PC-9 (cell line): ENCODE measurements around the gene SLAMF1. TPM values are rescaled to one million over a fixed set of nuclear protein-coding genes. Genes with fewer than 3 reads are reported as not detected.

ENCODE experiments used
- BruUV-seq: library from RNA; stranded (reverse); fragments of 400-500 nt; replicated peaks from 2 replicates; lab custom pipeline; 2021; lab: Mats Ljungman, UMichigan
- CTCF ChIA-PET: fragments of 300-600 bp; sonication (Branson Sonifier 250); formaldehyde crosslinking; loops from one replicate; lab custom pipeline; 2022; ENCODE audit warnings: antibody characterized with exemption; lab: Charles Lee
- POLR2A ChIA-PET: fragments of 300-600 bp; sonication (Branson Sonifier 250); formaldehyde crosslinking; loops from one replicate; lab custom pipeline; 2022; ENCODE audit warnings: antibody characterized with exemption; ENCODE audit not compliant: unreplicated experiment; lab: Charles Lee
- DNase-seq, 2 experiments: peaks; one replicate each; pipeline versions ENCODE4 v3.0.0 to v3.0.0-alpha.2; 2015 to 2022; ENCODE audit warnings: mixed read lengths in 1 of 2
- H2AFZ ChIP-seq: fragments of 200-600 bp; sonication (generic); 2 replicates; pipeline ENCODE4 v1.8.1; 2017; ENCODE audit warnings: antibody characterized with exemption
- H3F3A ChIP-seq: fragments of 200-600 bp; sonication (generic); 2 replicates; pipeline ENCODE4 v1.8.1; 2017; ENCODE audit warnings: antibody characterized with exemption, mild to moderate bottlenecking, low read depth; ENCODE audit not compliant: insufficient read depth
- H3K27ac ChIP-seq: fragments of 200-600 bp; sonication (generic); 2 replicates; pipeline ENCODE4 v1.6.1; 2016; ENCODE audit warnings: mixed run types
- H3K27me3 ChIP-seq: fragments of 200-600 bp; sonication (generic); 2 replicates; pipeline ENCODE4 v1.6.1; 2016; ENCODE audit warnings: low read depth, mixed run types; ENCODE audit not compliant: insufficient read depth
- H3K36me3 ChIP-seq: fragments of 200-600 bp; sonication (generic); 2 replicates; pipeline ENCODE4 v1.6.1; 2016; ENCODE audit warnings: low read depth, mixed run types
- H3K4me1 ChIP-seq: fragments of 200-600 bp; sonication (generic); replicated peaks from 2 replicates; pipeline ENCODE4 v1.6.1; 2016; ENCODE audit warnings: mixed run types; ENCODE audit not compliant: insufficient read depth
- H3K4me2 ChIP-seq: fragments of 200-600 bp; sonication (generic); 2 replicates; pipeline ENCODE4 v1.6.1; 2017; ENCODE audit warnings: mixed run types
- H3K4me3 ChIP-seq: fragments of 200-600 bp; sonication (generic); 2 replicates; pipeline ENCODE4 v1.6.1; 2016; ENCODE audit warnings: mixed run types
- H3K79me2 ChIP-seq: fragments of 200-600 bp; sonication (generic); 2 replicates; pipeline ENCODE4 v1.6.1; 2017; ENCODE audit warnings: low read depth, mixed run types
- H3K9me2 ChIP-seq: fragments of 200-600 bp; sonication (generic); 2 replicates; pipeline ENCODE4 v1.8.1; 2017; ENCODE audit warnings: mild to moderate bottlenecking; ENCODE audit not compliant: insufficient read depth
- H3K9me3 ChIP-seq: fragments of 200-600 bp; sonication (generic); 2 replicates; pipeline ENCODE4 v1.8.1; 2016; ENCODE audit warnings: low read depth; ENCODE audit not compliant: insufficient read depth
- H4K20me1 ChIP-seq: fragments of 200-600 bp; sonication (generic); 2 replicates; pipeline ENCODE4 v1.8.1; 2017; ENCODE audit not compliant: insufficient read depth
- CTCF ChIP-seq: fragments of 200-600 bp; sonication (generic); conservative IDR thresholded peaks from 2 replicates; pipeline ENCODE4 v1.6.1; 2017; ENCODE audit warnings: mixed run types, antibody characterized with exemption, mild to moderate bottlenecking, moderate library complexity
- EZH2 ChIP-seq: fragments of 200-600 bp; sonication (generic); IDR thresholded peaks from 2 replicates; pipeline ENCODE4 v1.8.0; 2017; ENCODE audit warnings: antibody characterized with exemption, low read depth
- intact Hi-C: fragments of 100-400 bp; cut with micrococcal nuclease; formaldehyde crosslinking; loops from one replicate; pipeline ENCODE4 v1.10.0; 2022; ENCODE audit not compliant: unreplicated experiment
- total RNA-seq: library from RNA; stranded (reverse); gene quantifications from 2 replicates; pipeline ENCODE4 v1.2.3, GENCODE V29; 2021

Gene SLAMF1
- total RNA-seq, 1 experiment from 2014 or later = not detected

- DNase-seq = no peak
- Histone ChIP-seq H3K36me3 (no peaks in the 10 kb centered on the region), H3K4me2 (no peak overlapping the region), H3K79me2 (no peaks in the 10 kb centered on the region), H2AFZ (no peak overlapping the region), H3K27me3 (peaks cover 52% of the 10 kb centered on the region), H3F3A (no peaks in the 10 kb centered on the region), H3K4me3 (no peak overlapping the region), H3K9me2 (no peaks in the 10 kb centered on the region), H3K27ac (no peak overlapping the region), H3K9me3 (no peaks in the 10 kb centered on the region), H3K4me1 (no peaks in the 10 kb centered on the region), H4K20me1 (no peaks in the 10 kb centered on the region)
- CTCF ChIA-PET = no interaction called here
- POLR2A ChIA-PET = no interaction called here
- TF ChIP-seq CTCF (no peak), EZH2 (no peak)
- intact Hi-C loops = no loop called here
- BruUV-seq = no TSS peak
Observed at GRCh38 chr1:160610569-160611242, 36.1 kb downstream of the SLAMF1 start.

GRCh38 chr1:160608941-160609340 is 37.9 kb downstream of the SLAMF1 start:
- Histone ChIP-seq H4K20me1 (no peaks in the 10 kb centered on the region), H3K36me3 (no peaks in the 10 kb centered on the region), H3K9me2 (no peaks in the 10 kb centered on the region), H3K4me3 (no peak overlapping the region), H3K4me2 (no peak overlapping the region), H3K79me2 (no peaks in the 10 kb centered on the region), H3K27ac (no peak overlapping the region), H3K27me3 (peaks cover 44% of the 10 kb centered on the region), H3K9me3 (no peaks in the 10 kb centered on the region), H2AFZ (no peak overlapping the region), H3F3A (no peaks in the 10 kb centered on the region), H3K4me1 (no peaks in the 10 kb centered on the region)
- no peak for DNase-seq
- ChIA-PET CTCF (no interaction called here), POLR2A (no interaction called here)
- no TSS peak for BruUV-seq
- intact Hi-C loops = loop anchor here (10.0 kb wide), 1 partner anchor 524 kb away; the partner anchor contains the start of gene KCNJ9
- TF ChIP-seq EZH2 = no peak
- no peak for TF ChIP-seq CTCF

GRCh38 chr1:160608514-160608913 is 38.3 kb downstream of the SLAMF1 start:
- no peak overlapping the region for H3K4me3 ChIP-seq
- ChIA-PET CTCF (no interaction called here), POLR2A (no interaction called here)
- no peaks in the 10 kb centered on the region for H3K79me2 ChIP-seq
- TF ChIP-seq EZH2 (no peak), CTCF (no peak)
- no peaks in the 10 kb centered on the region for H3K9me3 ChIP-seq
- no peak overlapping the region for H3K4me2 ChIP-seq
- intact Hi-C loops = loop anchor here (10.0 kb wide), 1 partner anchor 524 kb away; the partner anchor contains the start of gene KCNJ9
- H3K4me1 ChIP-seq = no peaks in the 10 kb centered on the region
- DNase-seq = no peak
- no peaks in the 10 kb centered on the region for H3K9me2 ChIP-seq
- H3K27me3 ChIP-seq = peaks cover 39% of the 10 kb centered on the region
- no TSS peak for BruUV-seq
- no peaks in the 10 kb centered on the region for H3K36me3 ChIP-seq
- no peaks in the 10 kb centered on the region for H3F3A ChIP-seq
- no peak overlapping the region for H2AFZ ChIP-seq
- H3K27ac ChIP-seq = no peak overlapping the region
- no peaks in the 10 kb centered on the region for H4K20me1 ChIP-seq
